ENCODE measurements around the gene KRTAP10-2.
"Not testable (repeated sequence)": the region's sequence is repeated elsewhere in the genome, so short reads cannot be mapped to it uniquely, and the experiment has no call there.

GRCh38 chr21:44558329-44558675, 7.0 kb upstream of the KRTAP10-2 start:
- TF ChIP-seq CTCF (conservative IDR thresholded peaks at IDR 0.05 in 1 of 2, IDR thresholded peaks at IDR 0.05 in 1 of 2; ENCODE audit: extremely low read depth in 1 of 2, insufficient read depth in 1 of 2, low read depth in 1 of 2, low read length in 2 of 2); EZH2 (IDR thresholded peaks at IDR 0.05; ENCODE audit: borderline replicate concordance, low read length): not testable (repeated sequence)

Measured in mammary epithelial cell (primary cell).